ENCODE results near the gene DCLK2.
"Not testable (repeated sequence)": the region's sequence is repeated elsewhere in the genome, so short reads cannot be mapped to it uniquely, and the experiment has no call there.

Gene DCLK2

GRCh38 chr4:150158041-150158440, 79.8 kb downstream of the DCLK2 start:
- DNase-seq: no peak

DNA sequence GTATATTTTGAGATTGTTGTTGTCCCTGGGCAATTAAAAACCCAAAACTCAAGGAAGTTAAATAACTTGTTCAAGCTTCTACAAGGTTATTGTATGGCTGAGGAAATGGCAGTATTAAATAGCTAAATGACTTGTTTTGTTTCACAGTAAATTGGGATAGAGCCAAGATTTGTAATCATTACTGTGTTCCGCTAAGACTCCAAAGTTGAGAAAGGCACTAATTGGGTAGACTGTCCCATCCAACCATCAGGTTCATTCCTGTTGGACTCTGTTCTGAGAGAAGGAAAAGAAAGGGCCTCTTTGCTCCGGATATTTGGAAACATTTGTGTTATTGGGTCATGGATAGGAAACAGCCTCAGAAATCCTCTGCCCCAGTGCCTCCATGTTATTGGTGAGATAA, 82.2 kb downstream of the DCLK2 start:
- no peak for DNase-seq

DNA sequence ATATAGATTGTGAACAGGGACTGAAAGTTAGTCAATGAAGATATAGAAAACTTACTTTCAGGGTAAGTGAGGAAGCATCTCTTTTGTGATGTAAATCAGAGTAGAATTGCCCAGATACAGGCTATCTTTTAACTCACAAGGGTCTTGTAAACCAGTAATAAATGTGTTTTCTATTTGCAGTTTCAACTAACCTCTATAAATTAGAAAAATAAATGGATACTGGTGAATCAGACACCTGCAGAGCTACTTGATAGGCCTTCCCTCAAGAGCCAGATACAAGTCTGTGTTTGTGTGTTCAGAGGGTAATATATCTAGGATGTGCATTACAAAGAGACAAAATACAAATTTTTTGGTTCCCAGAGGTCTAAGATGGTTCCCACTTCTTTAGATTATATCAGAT, 82.9 kb downstream of the DCLK2 start:
- no peak for DNase-seq

DNA sequence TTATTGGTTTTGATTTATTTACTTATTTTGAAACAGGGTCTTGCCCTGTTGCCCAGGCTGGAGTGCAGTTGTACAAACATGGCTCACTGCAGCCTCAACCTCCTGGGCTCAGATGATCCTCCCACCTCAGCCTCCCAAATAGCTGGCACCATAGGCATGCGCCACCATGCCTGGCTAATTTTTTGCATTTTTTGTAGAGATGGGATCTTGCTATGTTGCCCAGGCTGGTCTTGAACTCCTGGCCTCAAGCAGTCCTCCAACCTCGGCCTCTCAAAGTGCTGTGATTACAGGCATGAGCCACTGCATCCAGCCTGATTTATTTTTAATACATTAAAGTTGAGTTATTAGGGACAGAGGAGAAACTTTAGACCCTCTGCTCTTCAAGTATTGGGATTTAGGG, 83.8 kb downstream of the DCLK2 start:
- not testable (repeated sequence) for DNase-seq

- DNase-seq: no peak
Measured at GRCh38 chr4:150164055-150164454, 85.8 kb downstream of the DCLK2 start.

- no peak for DNase-seq
Measured at GRCh38 chr4:150164956-150165629, 86.8 kb downstream of the DCLK2 start.

- no peak for DNase-seq
Measured at GRCh38 chr4:150167054-150167453, 88.8 kb downstream of the DCLK2 start.

GRCh38 chr4:150173432-150173861, 95.2 kb downstream of the DCLK2 start:
- peak; percentile 67 for DNase-seq

DNA sequence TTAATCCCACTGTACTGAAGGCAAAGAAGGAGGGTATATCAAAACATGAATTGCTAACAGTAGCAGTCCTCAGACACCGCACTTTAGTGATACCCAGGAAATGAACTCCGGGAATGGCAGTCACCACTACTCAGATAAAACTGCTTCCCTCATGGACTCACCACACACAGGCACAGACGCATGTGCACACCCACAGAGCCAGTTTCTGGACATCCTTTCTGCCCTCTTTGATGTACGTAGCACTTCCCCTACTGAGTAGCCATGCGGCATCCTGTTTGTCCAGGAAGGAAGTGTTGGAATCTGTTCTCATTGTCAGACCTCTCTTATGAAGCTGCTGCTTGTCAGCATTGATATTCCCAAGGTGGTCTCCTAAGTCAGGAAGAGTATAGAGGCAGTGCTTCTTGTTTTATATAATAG, 95.7 kb downstream of the DCLK2 start:
- peak; percentile 48 for DNase-seq

GRCh38 chr4:150176547-150176946, 98.3 kb downstream of the DCLK2 start:
- peak; percentile 86 for DNase-seq

DNA sequence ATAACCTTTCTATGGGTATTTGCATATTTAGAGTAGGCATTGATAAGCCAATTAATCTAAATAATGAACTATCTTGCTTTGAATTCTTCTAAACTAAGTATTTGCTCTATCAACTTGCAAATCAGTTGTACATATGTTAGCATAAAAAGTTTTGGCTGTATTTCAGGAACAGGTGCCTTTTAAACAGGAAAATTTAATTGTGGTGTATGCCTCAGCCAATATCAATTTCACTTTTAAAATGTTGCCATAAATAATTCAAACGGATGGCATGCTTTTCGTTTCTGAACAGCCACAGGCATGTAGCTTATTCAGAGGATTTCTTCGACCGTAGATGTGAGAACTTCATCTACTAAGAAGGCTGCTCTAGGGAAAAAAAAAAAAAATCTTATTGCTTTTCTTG, 99.9 kb downstream of the DCLK2 start:
- peak; percentile 25 for DNase-seq

GRCh38 chr4:150181536-150181935, 103.3 kb downstream of the DCLK2 start:
- DNase-seq: peak; percentile 70

GRCh38 chr4:150182794-150183193, 104.5 kb downstream of the DCLK2 start:
- no peak for DNase-seq

DNA sequence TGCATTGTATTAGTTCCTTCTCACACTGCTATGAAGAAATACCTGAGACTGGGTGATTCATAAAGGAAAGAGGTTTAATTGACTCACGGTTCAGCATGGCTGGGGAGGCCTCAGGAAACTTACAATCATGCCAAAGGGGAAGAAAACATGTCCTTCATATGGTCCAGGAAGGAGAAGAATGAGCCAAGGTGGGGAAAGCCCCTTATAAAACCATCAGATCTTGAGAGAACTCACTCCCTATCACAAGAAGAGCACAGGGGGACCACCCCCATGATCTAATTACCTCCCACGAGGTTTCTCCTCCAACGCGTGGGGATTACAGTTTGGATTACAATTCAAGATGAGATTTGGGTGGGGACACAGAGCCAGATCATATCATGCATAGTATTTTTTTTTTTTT, 106.8 kb downstream of the DCLK2 start:
- not testable (repeated sequence) for DNase-seq

DNA sequence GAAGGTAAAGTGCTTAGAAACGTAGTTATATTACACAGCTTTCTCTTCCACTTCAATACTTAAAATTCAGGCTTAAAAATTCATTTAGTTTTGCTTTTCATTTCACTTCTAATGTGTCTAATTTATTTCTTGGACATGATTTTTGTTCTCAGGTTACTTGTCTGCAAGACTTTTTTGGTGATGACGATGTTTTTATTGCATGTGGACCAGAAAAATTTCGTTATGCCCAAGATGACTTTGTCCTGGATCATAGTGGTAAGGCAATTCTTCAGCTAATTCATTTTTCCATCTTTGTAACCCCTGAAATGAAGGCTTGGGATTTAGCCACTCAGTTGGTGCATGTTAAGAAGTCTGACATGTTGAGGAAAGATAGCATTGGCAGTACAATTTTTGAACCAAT, 114.7 kb downstream of the DCLK2 start:
- no peak for DNase-seq

GRCh38 chr4:150197256-150197655, 119.0 kb downstream of the DCLK2 start:
- DNase-seq: not testable (repeated sequence)

DNA sequence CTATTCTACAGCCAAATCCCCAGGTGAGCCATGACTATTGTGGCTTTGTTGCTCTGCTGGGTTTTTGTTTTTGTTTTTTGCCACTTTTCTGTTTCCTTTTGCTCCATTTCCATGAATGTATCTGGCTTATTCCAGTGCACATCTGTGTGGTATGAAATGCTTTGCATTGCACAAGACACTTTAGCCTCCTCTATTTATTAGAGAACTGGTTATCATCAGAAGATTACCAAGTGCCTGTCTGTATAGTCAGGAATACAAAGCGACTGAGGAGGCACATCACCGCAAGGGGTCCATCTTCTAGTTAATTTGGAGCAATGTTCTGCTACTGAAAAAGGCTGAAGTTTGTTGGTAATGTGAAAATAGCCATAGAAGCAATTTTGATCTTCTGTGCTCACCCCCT, 120.8 kb downstream of the DCLK2 start:
- DNase-seq: no peak

DNA sequence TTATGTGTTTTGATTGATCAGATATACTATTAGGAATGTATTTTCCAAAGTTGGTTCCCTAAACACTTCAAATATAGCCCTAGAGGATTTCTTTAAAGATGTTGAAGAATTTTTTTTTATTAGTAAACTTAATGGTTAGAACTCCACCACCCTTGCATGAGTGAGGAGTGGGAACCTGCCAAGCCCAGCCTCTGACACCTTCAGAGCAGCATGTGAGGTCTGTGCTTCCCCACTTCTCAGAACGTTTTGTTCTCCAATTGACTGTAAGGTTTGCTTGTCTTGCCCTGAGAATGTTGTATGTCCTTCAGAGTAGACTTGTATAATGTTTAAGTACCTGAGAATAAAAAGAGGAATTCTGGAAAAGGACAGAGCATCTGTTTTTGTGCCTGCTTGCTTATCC, 126.8 kb downstream of the DCLK2 start:
- DNase-seq: no peak

DNA sequence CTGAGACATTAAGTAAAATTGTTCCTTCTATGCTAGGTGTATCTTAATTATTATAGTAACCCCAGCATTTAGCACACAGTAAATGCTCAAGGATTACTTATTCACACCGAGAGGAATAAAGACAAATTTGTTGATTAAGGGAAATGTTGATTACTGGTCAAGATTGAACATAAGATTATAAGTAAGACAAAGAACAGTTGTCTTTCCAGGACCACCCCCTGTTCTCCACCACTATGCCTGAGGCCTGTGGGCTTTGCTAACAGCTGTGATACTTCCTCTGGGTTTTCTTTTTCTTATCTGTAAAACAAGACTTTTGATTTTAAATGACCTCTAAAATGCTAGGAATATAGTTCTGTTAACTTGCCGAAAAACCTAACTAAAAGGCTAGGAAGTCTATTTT, 128.0 kb downstream of the DCLK2 start:
- no peak for DNase-seq

- DNase-seq: peak; percentile 21
Measured at GRCh38 chr4:150206954-150207353, 128.7 kb downstream of the DCLK2 start.

GRCh38 chr4:150207871-150208270, 129.6 kb downstream of the DCLK2 start:
- DNase-seq: no peak

GRCh38 chr4:150209140-150209829, 131.0 kb downstream of the DCLK2 start:
- DNase-seq: peak; percentile 50

- DNase-seq: no peak
Measured at GRCh38 chr4:150211016-150211415, 132.8 kb downstream of the DCLK2 start.

DNA sequence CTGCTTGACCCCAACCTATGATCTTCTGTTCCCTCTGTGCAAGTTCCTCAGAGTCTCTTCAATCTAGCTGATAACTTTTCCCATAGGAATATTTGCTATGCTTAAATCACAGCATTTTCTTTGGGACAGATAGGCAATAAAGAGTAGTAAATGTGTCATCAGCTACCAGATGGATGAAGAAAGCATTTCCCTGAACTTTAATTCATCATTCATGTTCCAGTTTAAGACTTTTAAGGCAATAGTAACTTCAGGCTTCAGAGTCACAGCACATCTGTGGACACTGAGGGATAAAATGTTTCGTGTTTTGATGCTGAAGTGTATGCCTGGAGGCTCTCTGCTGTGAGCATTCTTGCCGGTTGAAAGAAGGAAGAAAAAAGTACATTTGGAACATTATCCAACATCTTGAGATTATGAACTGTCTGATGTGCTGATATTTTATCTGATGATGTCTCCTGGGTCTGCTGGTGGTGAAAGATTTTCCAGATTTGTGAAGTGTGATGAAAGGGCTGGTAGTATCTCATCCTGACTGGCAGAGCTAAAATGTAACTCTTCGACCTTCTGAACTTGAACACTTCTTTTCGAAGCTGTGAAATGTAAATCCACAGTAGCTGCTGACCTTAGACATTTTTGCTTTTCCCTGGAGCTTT, 133.7 kb downstream of the DCLK2 start:
- no peak for DNase-seq

Measured in eye (tissue), 1 donor.